ENCODE data around the gene KRTAP9-2.

DNA sequence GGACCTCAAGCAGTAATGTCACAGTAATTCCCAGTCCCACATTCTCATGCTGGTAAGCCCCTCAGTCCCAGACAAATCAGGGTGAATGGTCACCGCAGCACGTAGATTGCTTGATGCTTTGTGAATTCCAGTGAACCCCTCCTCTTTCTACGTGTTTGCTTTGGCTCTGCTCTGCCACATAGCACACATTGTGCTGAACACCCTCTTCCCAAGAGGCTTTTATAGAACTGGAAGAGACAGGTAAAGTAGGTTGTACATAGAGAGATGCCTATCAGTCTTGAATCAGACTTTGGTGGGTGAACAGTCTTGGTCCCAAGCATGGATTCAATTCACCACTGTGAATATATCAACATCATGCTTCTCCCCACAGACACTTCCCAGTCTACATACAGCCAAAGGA is 38.2 kb downstream of the KRTAP9-2 start:
- TF ChIP-seq, protein P1, sequence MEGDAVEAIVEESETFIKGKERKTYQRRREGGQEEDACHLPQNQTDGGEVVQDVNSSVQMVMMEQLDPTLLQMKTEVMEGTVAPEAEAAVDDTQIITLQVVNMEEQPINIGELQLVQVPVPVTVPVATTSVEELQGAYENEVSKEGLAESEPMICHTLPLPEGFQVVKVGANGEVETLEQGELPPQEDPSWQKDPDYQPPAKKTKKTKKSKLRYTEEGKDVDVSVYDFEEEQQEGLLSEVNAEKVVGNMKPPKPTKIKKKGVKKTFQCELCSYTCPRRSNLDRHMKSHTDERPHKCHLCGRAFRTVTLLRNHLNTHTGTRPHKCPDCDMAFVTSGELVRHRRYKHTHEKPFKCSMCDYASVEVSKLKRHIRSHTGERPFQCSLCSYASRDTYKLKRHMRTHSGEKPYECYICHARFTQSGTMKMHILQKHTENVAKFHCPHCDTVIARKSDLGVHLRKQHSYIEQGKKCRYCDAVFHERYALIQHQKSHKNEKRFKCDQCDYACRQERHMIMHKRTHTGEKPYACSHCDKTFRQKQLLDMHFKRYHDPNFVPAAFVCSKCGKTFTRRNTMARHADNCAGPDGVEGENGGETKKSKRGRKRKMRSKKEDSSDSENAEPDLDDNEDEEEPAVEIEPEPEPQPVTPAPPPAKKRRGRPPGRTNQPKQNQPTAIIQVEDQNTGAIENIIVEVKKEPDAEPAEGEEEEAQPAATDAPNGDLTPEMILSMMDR (optimal IDR thresholded peaks at IDR 0.05 in 1 of 3, IDR thresholded peaks at IDR 0.05 in 1 of 3, conservative IDR thresholded peaks at IDR 0.05 in 1 of 3; ENCODE audit: extremely low read depth in 1 of 3, insufficient read depth in 2 of 3, low read length in 3 of 3) = no peak
- no peak for TF ChIP-seq EZH2 (IDR thresholded peaks at IDR 0.05; ENCODE audit: low read length)

Data from keratinocyte (primary cell).